D721Med (cell line): ENCODE data around the gene TRABD.

ENCODE experiments used
- DNase-seq: peaks from one replicate; pipeline ENCODE4 v3.0.0; 2011; ENCODE audit warnings: low spot score; ENCODE audit not compliant: insufficient read length
- FAIRE-seq: peaks from 2 replicates; lab custom pipeline; 2011; peaks lifted over from hg19 to GRCh38; lab: Jason Lieb, UNC
- TF ChIP-seq, protein P1 (sequence below): IDR thresholded peaks from 2 replicates; pipeline ENCODE4 v1.5.1; 2012; ENCODE audit warnings: mild to moderate bottlenecking, control low read depth; ENCODE audit not compliant: insufficient read depth; ENCODE audit errors: missing control alignments

Gene TRABD

DNA sequence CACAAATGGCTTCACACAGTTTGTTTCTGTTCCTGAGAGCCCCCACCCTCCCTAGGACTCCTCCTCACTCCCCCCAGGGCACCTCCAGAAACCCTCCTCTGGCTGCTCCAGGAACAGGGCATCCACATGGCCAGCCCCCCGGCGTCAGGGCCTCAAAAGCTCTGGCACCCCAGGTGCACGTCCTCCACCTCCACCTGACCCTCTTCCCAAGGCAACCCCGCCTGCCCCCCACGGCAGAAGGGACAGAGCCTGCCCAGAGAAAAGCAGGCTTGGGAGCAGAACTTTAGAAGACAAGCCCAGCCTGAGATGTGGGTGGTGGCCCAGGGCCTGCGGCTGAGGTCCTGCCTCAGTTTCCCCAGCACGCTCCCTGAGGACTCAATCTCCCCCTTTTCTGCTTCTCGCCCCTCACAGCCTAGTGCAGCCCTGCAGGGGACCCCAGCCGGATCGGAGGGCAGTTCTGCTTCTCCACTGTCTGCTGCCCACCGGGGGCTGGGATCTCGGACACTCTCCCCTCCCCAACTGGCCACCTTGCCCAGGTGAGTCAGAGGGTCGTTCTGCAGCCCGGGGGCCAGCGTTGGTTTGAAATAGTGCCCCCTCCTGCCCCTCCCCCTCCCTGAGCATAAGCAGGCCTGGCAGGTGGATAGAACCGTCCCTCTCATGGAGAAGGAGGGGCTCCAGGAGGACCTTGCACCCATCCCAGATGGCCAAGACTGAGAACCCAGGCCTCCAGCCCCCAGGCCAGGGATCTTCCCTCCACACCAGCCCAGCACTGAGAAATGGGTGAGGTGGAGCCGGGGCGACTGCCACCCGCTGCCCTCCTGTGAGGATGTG, 2.4 kb upstream of the TRABD start:
- FAIRE-seq, result no peak
- DNase-seq, result no peak
- TF ChIP-seq, protein P1, sequence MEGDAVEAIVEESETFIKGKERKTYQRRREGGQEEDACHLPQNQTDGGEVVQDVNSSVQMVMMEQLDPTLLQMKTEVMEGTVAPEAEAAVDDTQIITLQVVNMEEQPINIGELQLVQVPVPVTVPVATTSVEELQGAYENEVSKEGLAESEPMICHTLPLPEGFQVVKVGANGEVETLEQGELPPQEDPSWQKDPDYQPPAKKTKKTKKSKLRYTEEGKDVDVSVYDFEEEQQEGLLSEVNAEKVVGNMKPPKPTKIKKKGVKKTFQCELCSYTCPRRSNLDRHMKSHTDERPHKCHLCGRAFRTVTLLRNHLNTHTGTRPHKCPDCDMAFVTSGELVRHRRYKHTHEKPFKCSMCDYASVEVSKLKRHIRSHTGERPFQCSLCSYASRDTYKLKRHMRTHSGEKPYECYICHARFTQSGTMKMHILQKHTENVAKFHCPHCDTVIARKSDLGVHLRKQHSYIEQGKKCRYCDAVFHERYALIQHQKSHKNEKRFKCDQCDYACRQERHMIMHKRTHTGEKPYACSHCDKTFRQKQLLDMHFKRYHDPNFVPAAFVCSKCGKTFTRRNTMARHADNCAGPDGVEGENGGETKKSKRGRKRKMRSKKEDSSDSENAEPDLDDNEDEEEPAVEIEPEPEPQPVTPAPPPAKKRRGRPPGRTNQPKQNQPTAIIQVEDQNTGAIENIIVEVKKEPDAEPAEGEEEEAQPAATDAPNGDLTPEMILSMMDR, result no peak

DNA sequence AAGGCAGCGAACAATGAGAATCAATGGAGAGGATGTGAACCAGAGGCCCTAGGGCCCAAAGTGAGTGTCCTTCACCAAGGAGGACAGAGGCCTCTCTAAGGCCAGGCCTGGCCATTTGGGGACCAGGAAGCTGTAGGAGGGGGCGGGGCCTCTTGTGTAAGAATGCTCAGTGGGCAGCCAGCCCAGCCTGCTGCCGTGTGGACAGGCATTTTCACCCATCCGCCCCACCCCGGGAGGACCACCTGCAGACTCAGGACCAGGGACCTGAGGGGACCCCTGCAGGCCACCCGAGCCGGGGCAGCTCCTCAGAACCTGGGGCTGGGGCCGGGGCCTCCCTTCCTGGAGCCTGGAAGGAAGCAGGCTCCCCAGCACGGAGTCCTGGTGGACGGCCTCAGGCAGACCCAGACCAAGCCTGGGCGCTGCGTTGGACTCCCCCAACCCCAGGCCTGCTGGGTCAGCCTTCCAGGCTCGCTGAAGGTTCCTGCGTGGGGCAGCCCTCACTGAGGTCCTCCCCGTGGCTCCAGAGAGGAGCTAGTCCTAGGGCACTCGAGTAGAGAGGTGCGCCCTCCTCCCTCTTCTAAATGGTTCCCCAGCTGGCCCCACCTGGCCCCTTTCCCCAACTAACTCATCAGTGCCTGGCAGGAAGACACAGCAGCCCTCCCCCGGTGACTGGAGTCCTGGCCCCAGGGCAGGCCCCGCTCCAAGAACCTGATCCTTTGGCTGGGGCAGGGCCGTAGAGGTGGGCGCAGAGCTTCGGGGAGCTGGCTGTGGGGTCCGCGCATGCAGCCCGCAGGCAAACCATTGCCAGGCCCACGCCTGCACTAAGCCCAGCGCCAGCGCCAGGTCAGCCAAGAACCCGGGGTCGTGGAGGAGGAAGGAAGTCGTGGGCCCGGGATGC, 1.5 kb upstream of the TRABD start:
- FAIRE-seq (no peak), DNase-seq (no peak)
- TF ChIP-seq, protein P1, result no peak

DNA sequence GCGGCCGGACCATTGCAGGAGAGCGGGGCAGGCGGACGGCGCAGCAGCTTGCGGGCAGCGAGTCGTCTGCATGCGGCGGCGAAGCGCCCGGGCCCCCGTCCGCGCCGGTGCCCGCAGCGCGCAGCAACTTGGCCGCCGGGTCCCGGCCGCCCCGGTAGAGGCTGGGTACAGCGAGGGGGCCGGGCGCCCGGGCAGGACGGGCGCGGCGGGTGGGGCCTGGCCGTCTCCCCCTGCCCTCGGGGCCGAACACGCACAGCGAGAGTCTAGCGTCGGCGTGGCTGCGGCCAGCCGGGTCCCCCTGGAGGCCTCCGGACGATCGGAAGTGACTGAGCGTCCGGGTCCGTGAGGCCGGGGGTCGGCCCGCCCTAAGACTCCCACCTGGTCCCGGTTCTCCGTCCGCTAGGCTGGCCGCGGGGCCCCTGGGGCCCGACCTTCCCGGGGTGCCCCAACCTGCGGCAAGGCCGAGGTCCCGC, 775 bp upstream of the TRABD start:
- no peak for FAIRE-seq
- TF ChIP-seq, protein P1, result no peak
- no peak for DNase-seq

DNA sequence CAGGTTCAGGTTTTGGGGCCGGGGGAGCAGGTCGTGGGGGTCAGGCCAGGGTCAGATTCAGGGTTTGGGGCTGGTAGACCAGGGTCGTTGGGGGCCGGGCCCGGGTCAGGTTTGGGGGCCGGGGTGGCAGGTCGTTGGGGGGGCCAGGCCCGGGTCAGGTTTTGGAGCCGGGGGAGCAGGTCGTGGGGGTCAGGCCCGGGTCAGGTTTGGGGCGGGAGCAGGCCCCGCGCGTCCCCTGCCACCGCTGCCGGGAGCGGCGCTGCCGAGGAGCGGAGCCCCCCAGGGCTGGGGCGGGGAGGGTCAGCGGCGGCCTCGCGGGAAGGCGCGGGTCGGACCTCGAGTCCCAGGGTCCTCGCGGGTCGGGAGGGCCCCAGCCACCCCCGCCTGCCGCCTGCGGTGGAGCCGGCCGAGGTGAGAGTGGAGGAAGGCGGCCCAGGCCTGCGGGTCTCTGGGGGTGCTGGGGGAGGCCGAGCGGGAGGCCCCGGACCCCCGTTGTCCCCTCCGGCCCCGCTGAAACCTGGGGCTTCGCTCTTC, 535 bp downstream of the TRABD start:
- TF ChIP-seq, protein P1, result no peak
- no peak for DNase-seq
- no peak for FAIRE-seq

DNA sequence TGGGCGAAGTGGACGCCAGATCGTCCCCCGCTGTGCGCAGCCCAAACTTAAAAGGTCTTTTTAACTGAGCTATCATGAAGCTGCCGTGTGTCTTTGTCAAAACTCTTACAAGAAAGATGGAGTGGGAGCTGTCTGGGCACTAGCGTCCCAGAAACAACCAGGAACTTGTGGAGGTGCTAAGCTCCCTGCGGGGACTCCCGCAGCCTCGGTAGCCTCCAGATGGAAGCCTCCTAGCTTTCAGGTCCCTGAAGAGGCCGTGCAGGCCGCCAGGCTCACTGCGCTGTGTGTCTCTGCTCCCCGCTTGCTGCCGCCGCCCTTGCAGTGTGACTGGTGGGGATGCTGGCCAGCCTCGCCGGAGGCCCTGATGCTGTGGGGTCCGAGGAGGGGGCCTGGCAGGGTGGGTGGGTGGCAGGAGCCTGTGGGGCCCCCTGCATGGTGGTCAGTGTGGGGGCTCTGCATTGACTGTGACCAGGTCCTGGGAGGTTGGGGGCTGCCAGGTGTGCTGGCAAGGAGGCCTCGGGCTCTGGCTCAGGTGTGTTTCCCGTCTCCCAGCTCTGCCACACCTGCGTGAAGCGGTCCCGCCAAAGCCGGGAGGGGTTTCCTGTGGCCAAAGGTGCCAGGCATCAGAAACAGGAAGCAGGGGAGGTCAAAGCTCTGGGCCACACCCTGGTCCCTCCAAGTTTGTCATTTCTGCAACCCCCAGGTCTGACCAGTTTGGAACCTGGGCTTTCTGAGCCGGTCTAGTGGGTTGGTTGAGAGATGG, 1.2 kb downstream of the TRABD start:
- TF ChIP-seq, protein P1, result no peak
- DNase-seq (no peak), FAIRE-seq (no peak)

DNA sequence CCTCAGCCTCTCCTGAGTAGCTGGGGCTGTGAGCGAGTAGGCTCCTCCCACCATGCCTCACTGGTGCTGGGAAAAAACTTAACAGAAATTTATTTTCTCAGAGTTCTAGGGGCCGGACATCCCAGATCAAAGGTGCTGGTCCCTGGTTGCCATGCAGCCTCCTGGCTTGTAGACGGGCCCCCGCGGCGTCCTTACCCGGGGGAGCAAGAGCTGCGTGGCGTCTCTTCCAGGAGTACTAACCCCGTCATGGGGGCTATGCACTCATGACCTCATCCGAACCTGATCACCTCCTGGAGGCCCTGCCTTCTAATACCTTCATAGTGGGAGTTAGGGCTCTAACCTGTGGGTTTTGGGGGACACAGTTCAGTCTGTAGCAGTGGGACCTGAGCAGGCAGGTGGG, 2.6 kb downstream of the TRABD start:
- DNase-seq, result no peak
- FAIRE-seq, result no peak
- TF ChIP-seq, protein P1, result no peak
